GM12874 (cell line): ENCODE measurements around the gene ZNF232.

Experiments
- TF ChIP-seq, protein P1 (sequence below): IDR thresholded peaks from 2 replicates; pipeline ENCODE4 v1.5.1; 2011; ENCODE audit warnings: low read depth, mild to moderate bottlenecking, control low read depth, low read length, moderate library complexity; ENCODE audit not compliant: insufficient read depth

The ZNF232 gene

DNA sequence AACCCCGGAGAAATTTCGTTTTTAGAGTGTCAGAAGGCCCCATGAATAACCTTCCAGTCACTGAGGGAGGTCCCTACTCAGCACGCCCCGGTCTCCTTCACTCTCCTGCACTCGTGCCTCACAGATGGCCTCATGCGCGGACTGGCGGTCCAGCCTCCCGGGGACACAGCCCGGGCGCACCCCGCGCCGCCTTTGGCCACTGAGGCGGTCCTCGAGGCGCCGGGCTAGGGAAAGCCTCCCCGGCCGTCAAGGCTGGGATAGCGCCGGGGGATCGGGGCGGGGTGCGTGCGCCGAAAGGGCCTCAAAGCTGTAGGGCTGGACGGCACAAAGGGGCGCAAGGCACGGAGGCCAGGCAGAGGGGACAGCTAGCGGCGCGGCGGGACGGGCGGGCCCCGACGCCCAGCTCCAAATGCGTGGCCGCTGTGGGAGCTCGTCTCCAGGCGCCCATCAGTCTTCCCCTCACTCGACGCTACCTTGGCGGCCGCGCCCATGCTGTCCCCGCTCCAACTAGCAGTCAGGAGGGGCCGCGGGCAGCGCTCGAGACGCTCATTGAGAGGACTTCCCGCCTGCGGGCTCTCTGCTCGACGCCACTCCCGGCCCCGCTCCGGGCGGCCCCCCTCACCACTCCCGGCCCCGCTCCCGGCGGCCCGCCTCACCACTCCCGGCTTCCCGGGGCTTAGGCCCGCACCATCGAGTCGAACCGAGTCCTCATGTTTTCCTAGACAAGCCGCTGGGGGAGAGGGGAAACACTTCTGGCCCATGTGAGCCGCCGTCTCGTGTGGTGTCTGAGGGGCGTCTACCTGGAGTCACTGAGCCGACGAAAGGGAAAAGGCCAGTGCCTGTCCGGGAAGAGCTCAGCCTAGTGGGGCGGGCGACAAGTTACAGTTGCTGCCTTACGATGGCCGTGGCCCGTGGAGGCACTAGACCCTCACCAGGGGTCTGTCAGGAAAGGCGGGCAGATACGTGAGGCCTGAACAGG, 4.3 kb upstream of the ZNF232 start, which contains the start of gene USP6:
TSS of gene USP6 (plus strand) at position 360 of the 979 bp plus-strand sequence. CDS start 14,336 bp downstream, outside the sequence.
- TF ChIP-seq, protein P1, sequence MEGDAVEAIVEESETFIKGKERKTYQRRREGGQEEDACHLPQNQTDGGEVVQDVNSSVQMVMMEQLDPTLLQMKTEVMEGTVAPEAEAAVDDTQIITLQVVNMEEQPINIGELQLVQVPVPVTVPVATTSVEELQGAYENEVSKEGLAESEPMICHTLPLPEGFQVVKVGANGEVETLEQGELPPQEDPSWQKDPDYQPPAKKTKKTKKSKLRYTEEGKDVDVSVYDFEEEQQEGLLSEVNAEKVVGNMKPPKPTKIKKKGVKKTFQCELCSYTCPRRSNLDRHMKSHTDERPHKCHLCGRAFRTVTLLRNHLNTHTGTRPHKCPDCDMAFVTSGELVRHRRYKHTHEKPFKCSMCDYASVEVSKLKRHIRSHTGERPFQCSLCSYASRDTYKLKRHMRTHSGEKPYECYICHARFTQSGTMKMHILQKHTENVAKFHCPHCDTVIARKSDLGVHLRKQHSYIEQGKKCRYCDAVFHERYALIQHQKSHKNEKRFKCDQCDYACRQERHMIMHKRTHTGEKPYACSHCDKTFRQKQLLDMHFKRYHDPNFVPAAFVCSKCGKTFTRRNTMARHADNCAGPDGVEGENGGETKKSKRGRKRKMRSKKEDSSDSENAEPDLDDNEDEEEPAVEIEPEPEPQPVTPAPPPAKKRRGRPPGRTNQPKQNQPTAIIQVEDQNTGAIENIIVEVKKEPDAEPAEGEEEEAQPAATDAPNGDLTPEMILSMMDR = no peak

DNA sequence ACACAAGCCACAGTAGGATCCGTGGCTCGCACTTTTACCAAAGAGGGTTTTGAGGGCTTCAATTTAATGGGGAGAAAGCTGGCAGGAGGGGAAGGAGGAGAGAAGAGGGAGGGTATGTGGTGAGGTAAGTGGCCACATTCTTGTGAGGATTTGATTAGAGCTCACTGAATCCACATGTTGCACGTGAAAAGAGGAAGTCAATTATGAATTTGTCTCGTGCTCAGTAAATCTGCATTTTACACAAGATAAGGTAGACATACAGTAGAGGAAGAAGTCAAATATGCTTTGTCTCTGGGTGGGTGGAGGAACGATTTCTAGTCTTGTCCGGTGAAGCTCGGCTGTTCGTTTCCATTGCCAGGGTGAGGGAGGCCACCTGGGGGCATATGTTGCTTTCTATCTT, 862 bp downstream of the ZNF232 start:
- TF ChIP-seq, protein P1 = no peak

DNA sequence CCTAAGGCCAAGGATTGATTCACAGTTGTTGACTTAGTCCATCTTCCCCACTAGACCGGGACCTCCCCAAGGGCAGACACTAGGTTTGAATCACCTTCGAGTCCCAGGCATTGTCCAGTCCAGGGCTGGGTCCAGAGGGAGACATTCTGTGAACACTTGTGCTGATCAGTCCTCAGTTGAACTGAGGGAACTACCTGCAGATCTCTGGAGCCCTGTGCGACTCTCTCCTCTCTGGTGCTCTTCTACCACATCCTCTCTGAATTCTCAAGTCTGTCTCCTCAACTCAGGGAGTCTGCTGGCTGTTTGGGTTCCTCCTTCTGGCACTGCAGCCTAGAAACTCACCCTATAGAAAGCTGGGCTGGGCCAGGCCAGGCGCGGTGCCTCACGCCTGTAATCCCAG, 10.8 kb downstream of the ZNF232 start:
- TF ChIP-seq, protein P1 = no peak

DNA sequence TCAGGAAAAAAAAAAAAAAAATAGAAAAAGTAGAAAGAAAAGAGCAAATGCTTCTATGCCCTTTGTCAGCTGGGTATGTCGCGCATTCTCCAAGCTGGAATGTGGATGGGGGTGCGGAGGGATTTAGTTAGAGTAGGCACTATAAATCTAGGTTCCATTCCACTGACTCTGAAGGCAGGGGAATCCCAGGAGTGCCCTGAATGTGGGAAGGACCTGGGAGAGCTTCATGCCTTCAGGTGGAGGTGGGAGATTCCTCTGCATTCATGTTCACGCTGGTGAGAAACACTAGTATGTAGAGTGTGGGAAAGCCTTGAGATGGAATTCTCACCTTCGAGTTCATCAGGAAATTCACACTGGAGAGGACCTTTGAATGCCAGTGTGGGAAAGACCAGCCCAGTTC, 12.4 kb downstream of the ZNF232 start:
- TF ChIP-seq, protein P1 = no peak

DNA sequence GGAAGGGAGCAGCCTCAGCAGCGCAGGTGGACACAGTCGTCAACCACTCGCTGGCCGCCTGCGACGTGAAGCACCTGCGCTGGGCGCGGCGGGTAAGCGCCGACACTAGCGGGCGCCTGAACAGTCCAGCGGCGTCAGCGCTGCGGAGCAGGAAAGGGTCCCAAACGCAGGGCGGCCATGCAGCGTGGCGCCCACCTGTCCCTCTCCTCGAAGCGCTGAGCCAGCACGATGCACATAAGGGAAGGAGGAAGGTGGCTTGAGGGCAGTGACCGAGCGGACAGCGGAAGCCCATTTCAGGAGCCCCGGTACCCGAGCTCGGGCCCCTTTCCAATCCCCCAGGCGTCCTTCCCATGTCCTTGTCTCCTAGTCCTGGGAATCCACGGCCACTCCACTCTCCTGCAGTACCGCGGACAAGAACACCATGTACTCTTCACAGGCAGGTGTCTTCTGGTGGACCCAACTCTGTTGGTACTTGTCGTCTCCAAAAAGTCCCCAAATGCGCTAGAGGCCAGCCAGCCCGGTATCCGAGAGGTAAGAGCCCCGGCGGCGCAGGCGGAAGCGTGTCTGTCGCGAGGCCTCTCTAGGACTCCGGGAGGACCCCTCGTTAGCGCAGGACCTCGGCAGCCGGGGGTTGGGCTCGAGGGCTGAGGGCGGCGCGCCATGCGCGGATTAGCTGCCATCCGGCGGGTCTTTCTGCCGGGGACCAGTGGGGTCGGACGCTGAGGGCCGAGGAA, 14.4 kb downstream of the ZNF232 start:
- TF ChIP-seq, protein P1 = no peak

DNA sequence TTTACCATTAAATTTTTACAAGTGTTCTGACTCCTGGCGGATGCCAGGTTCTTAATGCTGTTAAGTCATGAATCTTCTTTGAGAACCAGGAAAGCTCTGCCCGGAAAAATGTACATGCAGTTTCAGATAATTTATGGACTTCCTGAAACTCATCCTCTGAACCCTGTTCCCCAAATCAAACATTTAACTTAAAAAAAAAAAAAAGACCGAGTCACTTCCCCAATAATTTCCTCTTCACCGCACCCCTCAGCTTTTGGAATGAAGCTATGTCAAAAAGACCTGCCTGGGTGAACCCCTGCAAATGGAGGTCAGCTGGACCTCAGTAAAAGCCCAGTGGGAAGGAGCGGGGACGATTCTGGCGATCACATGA, 15.0 kb downstream of the ZNF232 start:
- TF ChIP-seq, protein P1 = no peak
